ENCODE data around the gene NOTCH1. TPM values are rescaled to one million over a fixed set of nuclear protein-coding genes. Genes with fewer than 3 reads are reported as not detected.

Gene NOTCH1
- total and polyA plus RNA-seq, 2 of the 4 experiments (the other 2 are of a cell fraction): 1.8 to 6.0 TPM

Small RNA genes lying within 50 kb of the gene (microRNA-seq; reads per million reads assigned to microRNA genes)
- 0 reads per million in 2 experiments for gene MIR4673 (ENCODE audit: insufficient read depth in 1 of 2, insufficient read length in 1 of 2, unreplicated experiment in 1 of 2)
- gene MIR4674 (ENCODE audit: insufficient read depth in 1 of 2, insufficient read length in 1 of 2, unreplicated experiment in 1 of 2): 0 reads per million in 2 experiments

Small RNA genes lying within 50 kb of the gene (small RNA-seq; reads per million reads assigned to genes)
- 0 reads per million in 5 experiments for gene MIR4673
- 0 to 0.76 (median 0) reads per million in 5 experiments for gene MIR4674

Other genes with a start within 250 kb of the NOTCH1 start
- gene CCDC187, start 242.0 kb downstream of the NOTCH1 start, total RNA-seq (2012; rRNA removed): not detected in 2 replicates
- gene CCDC187, start 242.0 kb downstream of the NOTCH1 start, polyA plus RNA-seq (2012; rRNA removed): not detected in 2 replicates
- gene GPSM1, start 218.5 kb downstream of the NOTCH1 start, total RNA-seq (2012; rRNA removed): 28.7 and 29.7 TPM in 2 replicates
- 71.2 and 91.4 TPM in 2 replicates for gene GPSM1, start 218.5 kb downstream of the NOTCH1 start, polyA plus RNA-seq (2012; rRNA removed)
- 2.0 and 6.1 TPM in 2 replicates for gene DNLZ, start 182.3 kb downstream of the NOTCH1 start, total RNA-seq (2012; rRNA removed)
- gene DNLZ, start 182.3 kb downstream of the NOTCH1 start, polyA plus RNA-seq (2012; rRNA removed): 11.4 and 20.3 TPM in 2 replicates
- 0.36 and 1.1 TPM in 2 replicates for gene CARD9, start 172.4 kb downstream of the NOTCH1 start, total RNA-seq (2012; rRNA removed)
- gene CARD9, start 172.4 kb downstream of the NOTCH1 start, polyA plus RNA-seq (2012; rRNA removed): 1.5 and 1.9 TPM in 2 replicates
- 2.5 and 3.1 TPM in 2 replicates for gene SNAPC4, start 145.9 kb downstream of the NOTCH1 start, total RNA-seq (2012; rRNA removed)
- 6.5 and 7.6 TPM in 2 replicates for gene SNAPC4, start 145.9 kb downstream of the NOTCH1 start, polyA plus RNA-seq (2012; rRNA removed)
- 14.5 and 17.2 TPM in 2 replicates for gene ENTR1, start 135.4 kb downstream of the NOTCH1 start, total RNA-seq (2012; rRNA removed)
- 34.9 and 37.3 TPM in 2 replicates for gene ENTR1, start 135.4 kb downstream of the NOTCH1 start, polyA plus RNA-seq (2012; rRNA removed)
- gene PMPCA, start 135.4 kb downstream of the NOTCH1 start, total RNA-seq (2012; rRNA removed): 62.6 and 86.7 TPM in 2 replicates
- gene PMPCA, start 135.4 kb downstream of the NOTCH1 start, polyA plus RNA-seq (2012; rRNA removed): 95.8 and 102 TPM in 2 replicates
- 1.6 and 1.9 TPM in 2 replicates for gene INPP5E, start 106.2 kb downstream of the NOTCH1 start, total RNA-seq (2012; rRNA removed)
- 9.4 and 11.0 TPM in 2 replicates for gene INPP5E, start 106.2 kb downstream of the NOTCH1 start, polyA plus RNA-seq (2012; rRNA removed)
- 12.2 and 12.8 TPM in 2 replicates for gene SEC16A, start 63.0 kb downstream of the NOTCH1 start, total RNA-seq (2012; rRNA removed)
- 42.2 and 48.1 TPM in 2 replicates for gene SEC16A, start 63.0 kb downstream of the NOTCH1 start, polyA plus RNA-seq (2012; rRNA removed)
- 1.4 and 2.2 TPM in 2 replicates for gene EGFL7, start 116.9 kb upstream of the NOTCH1 start, total RNA-seq (2012; rRNA removed)
- 10.4 and 16.4 TPM in 2 replicates for gene EGFL7, start 116.9 kb upstream of the NOTCH1 start, polyA plus RNA-seq (2012; rRNA removed)
- gene AGPAT2, start 141.4 kb upstream of the NOTCH1 start, total RNA-seq (2012; rRNA removed): 16.1 and 18.9 TPM in 2 replicates
- gene AGPAT2, start 141.4 kb upstream of the NOTCH1 start, polyA plus RNA-seq (2012; rRNA removed): 37.2 and 39.5 TPM in 2 replicates
- 3.1 and 3.4 TPM in 2 replicates for gene DIPK1B, start 166.5 kb upstream of the NOTCH1 start, total RNA-seq (2012; rRNA removed)
- 7.1 and 8.5 TPM in 2 replicates for gene DIPK1B, start 166.5 kb upstream of the NOTCH1 start, polyA plus RNA-seq (2012; rRNA removed)
- gene LCN10, start 196.9 kb upstream of the NOTCH1 start, total RNA-seq (2012; rRNA removed): not detected in 2 replicates
- not detected in 2 replicates for gene LCN10, start 196.9 kb upstream of the NOTCH1 start, polyA plus RNA-seq (2012; rRNA removed)
- gene LCN6, start 202.5 kb upstream of the NOTCH1 start, total RNA-seq (2012; rRNA removed): not detected in 2 replicates
- gene LCN6, start 202.5 kb upstream of the NOTCH1 start, polyA plus RNA-seq (2012; rRNA removed): not detected in 2 replicates
- not detected in 2 replicates for gene LCN8, start 212.2 kb upstream of the NOTCH1 start, total RNA-seq (2012; rRNA removed)
- gene LCN8, start 212.2 kb upstream of the NOTCH1 start, polyA plus RNA-seq (2012; rRNA removed): not detected in 2 replicates
- not detected in 2 replicates for gene LCN15, start 218.5 kb upstream of the NOTCH1 start, total RNA-seq (2012; rRNA removed)
- not detected in 2 replicates for gene LCN15, start 218.5 kb upstream of the NOTCH1 start, polyA plus RNA-seq (2012; rRNA removed)
- gene TMEM141, start 245.3 kb upstream of the NOTCH1 start, total RNA-seq (2012; rRNA removed): 37.2 and 39.1 TPM in 2 replicates
- gene TMEM141, start 245.3 kb upstream of the NOTCH1 start, polyA plus RNA-seq (2012; rRNA removed): 72.6 and 77.8 TPM in 2 replicates

Measured in IMR-90 (cell line).